ENCODE measurements around the gene ASCC2. TPM values are rescaled to one million over a fixed set of nuclear protein-coding genes. Genes with fewer than 3 reads are reported as not detected.

ASCC2 gene
- total and polyA plus RNA-seq, 2 of the 4 experiments (the other 2 are of a cell fraction), result 40.0 to 62.2 TPM

- no peak overlapping the region for H3K27ac ChIP-seq (ENCODE audit: insufficient read depth, low read length)
Measured at GRCh38 chr22:29831186-29831921, 6.7 kb downstream of the ASCC2 start.

More at GRCh38 chr22:29831186-29831921, 6.7 kb downstream of the ASCC2 start:
- H3K9me3 ChIP-seq (ENCODE audit: control insufficient read depth, insufficient read depth, low read length), result no peaks in the 10 kb centered on the region
- H3K14ac ChIP-seq (replicated peaks; ENCODE audit: low read depth, low read length), result no peak overlapping the region
- H2AK9ac ChIP-seq (replicated peaks; ENCODE audit: low read depth, low read length, poor library complexity), result no peak overlapping the region
- no peak overlapping the region for H2BK15ac ChIP-seq (ENCODE audit: low read depth, low read length)
- H4K91ac ChIP-seq (ENCODE audit: insufficient read depth, low read depth, low read length), result no peak overlapping the region
- intact Hi-C loops (cut with micrococcal nuclease) (no loop called here), dilution Hi-C loops (cut with HindIII; ENCODE audit: low sequenced_read_pairs, unreplicated experiment) (no loop called here), in situ Hi-C loops (cut with MboI; ENCODE audit: low sequenced_read_pairs) (no loop called here)
- peaks cover 3% of the 10 kb centered on the region; the same call in 1 of the 2 replicates for H4K20me1 ChIP-seq (ENCODE audit: insufficient read depth, low read length)
- no peak overlapping the region for H3K4me2 ChIP-seq (ENCODE audit: low read depth, low read length)
- DNase-seq, result no peak
- no peak overlapping the region for H3K56ac ChIP-seq (ENCODE audit: extremely low read depth, insufficient read depth, low read length)
- TF ChIP-seq MXI1 (IDR thresholded peaks at IDR 0.05; ENCODE audit: borderline replicate concordance, low read depth, low read length) (no peak), BHLHE40 (IDR thresholded peaks at IDR 0.05; ENCODE audit: low read depth, low read length) (no peak), RCOR1 (IDR thresholded peaks at IDR 0.05; ENCODE audit: insufficient replicate concordance, low read length) (no peak), MAZ (IDR thresholded peaks at IDR 0.05; ENCODE audit: borderline replicate concordance, low read depth, low read length) (no peak), CEBPB (IDR thresholded peaks at IDR 0.05; ENCODE audit: low read depth, low read length) (no peak), SMC3 (IDR thresholded peaks at IDR 0.05; ENCODE audit: low read depth, low read length) (no peak), RAD21 (IDR thresholded peaks at IDR 0.05; ENCODE audit: low read length) (no peak)
- H3K4ac ChIP-seq (ENCODE audit: low read depth, low read length), result no peak overlapping the region
- no peak overlapping the region for H4K5ac ChIP-seq (ENCODE audit: low read depth, low read length)
- ChIA-PET CTCF (no interaction called here), POLR2A (ENCODE audit: unreplicated experiment) (no interaction called here)
- no peaks in the 10 kb centered on the region for H3K27me3 ChIP-seq (ENCODE audit: control insufficient read depth, insufficient read depth, low read length)
- no CpG with 5 or more reads among the region's 8 CpGs for WGBS, 2 experiments (ENCODE audit: extremely low coverage in 2 of 2, insufficient read length in 1 of 2)
- H3K4me1 ChIP-seq (ENCODE audit: control insufficient read depth, insufficient read depth, low read length), result no peaks in the 10 kb centered on the region
- no peak overlapping the region for H3K23ac ChIP-seq (ENCODE audit: low read depth, low read length)
- no peak overlapping the region for H3K9ac ChIP-seq (ENCODE audit: low read depth, low read length)
- peaks cover 41 to 77% of the 10 kb centered on the region in 2 experiments for H3K79me1 ChIP-seq (ENCODE audit: low read depth in 1 of 2, low read length in 2 of 2)
- peaks cover 37% of the 10 kb centered on the region for H3K36me3 ChIP-seq (ENCODE audit: control insufficient read depth, insufficient read depth, low read length)
- no peak overlapping the region for H2BK20ac ChIP-seq (ENCODE audit: low read depth, low read length)
- H2AK5ac ChIP-seq (ENCODE audit: low read depth, low read length), result no peak overlapping the region
- no TSS peak for BruUV-seq (replicated peaks)
- ATAC-seq (ENCODE audit: low read depth), result no peak
- no peaks in the 10 kb centered on the region; the same call in 1 of the 2 replicates for H3K9me1 ChIP-seq (ENCODE audit: insufficient read depth, low read length)
- H3K4me3 ChIP-seq (ENCODE audit: insufficient read depth, low read depth, low read length), result no peak overlapping the region
- no peak overlapping the region for H2BK5ac ChIP-seq (ENCODE audit: low read depth, low read length, poor library complexity, severe bottlenecking)
- no peak overlapping the region for H2AFZ ChIP-seq (replicated peaks; ENCODE audit: low read length, poor library complexity)
- H4K8ac ChIP-seq (ENCODE audit: low read depth in 2 of 2, low read length in 2 of 2), result no peak overlapping the region
- H3K18ac ChIP-seq (ENCODE audit: low read depth, low read length), result no peak overlapping the region
- no peak overlapping the region for H2BK120ac ChIP-seq (ENCODE audit: low read depth, low read length)

Measured in IMR-90 (cell line).